HFFc6 (cell line): ENCODE measurements around the gene ASGR1. TPM values are rescaled to one million over a fixed set of nuclear protein-coding genes. Genes with fewer than 3 reads are reported as not detected.
"Not testable (repeated sequence)": the region's sequence is repeated elsewhere in the genome, so short reads cannot be mapped to it uniquely, and the experiment has no call there.

ENCODE experiments used
- DNase-seq: peaks from one replicate; pipeline ENCODE4 v3.0.0-alpha.2; 2018
- H3K27ac Mint-ChIP-seq: 2 replicates; pipeline ENCODE4 v1.8.0; 2020; ENCODE audit warnings: mild to moderate bottlenecking, mixed read lengths
- H3K27me3 Mint-ChIP-seq: 2 replicates; pipeline ENCODE4 v1.8.0; 2021; ENCODE audit warnings: mild to moderate bottlenecking, moderate library complexity, mixed read lengths; ENCODE audit not compliant: insufficient read depth
- H3K36me3 Mint-ChIP-seq: 2 replicates; pipeline ENCODE4 v1.8.0; 2021; ENCODE audit warnings: low read depth, mixed read lengths
- H3K4me1 Mint-ChIP-seq: 2 replicates; pipeline ENCODE4 v1.8.0; 2020; ENCODE audit warnings: low read depth, mixed read lengths
- H3K4me3 Mint-ChIP-seq: 2 replicates; pipeline ENCODE4 v1.8.0; 2020; ENCODE audit warnings: mild to moderate bottlenecking, moderate library complexity, mixed read lengths
- H3K9me3 Mint-ChIP-seq: 2 replicates; pipeline ENCODE4 v1.8.0; 2020; ENCODE audit warnings: mild to moderate bottlenecking, mixed read lengths
- total RNA-seq, 6 experiments: library from RNA; stranded (reverse); fragmentation: NEBNext Ultra II Directional; extraction: Animal tissue kit (Norgen Biotek cat#: 25700); gene quantifications; 2 replicates in 1 of 6; 3 replicates in 5 of 6; pipeline ENCODE4 v1.2.3, GENCODE V29; 2021
- TF ChIP-seq, protein P1 (sequence below): fragments of 200-600 bp; sonication (generic); IDR thresholded peaks from 2 replicates; pipeline ENCODE4 v1.5.0; 2021; ENCODE audit warnings: antibody characterized with exemption, mild to moderate bottlenecking

ASGR1 gene
- total RNA-seq, 6 experiments from 2014 or later, result 0.71 to 1.4 (median 0.83) TPM

DNA sequence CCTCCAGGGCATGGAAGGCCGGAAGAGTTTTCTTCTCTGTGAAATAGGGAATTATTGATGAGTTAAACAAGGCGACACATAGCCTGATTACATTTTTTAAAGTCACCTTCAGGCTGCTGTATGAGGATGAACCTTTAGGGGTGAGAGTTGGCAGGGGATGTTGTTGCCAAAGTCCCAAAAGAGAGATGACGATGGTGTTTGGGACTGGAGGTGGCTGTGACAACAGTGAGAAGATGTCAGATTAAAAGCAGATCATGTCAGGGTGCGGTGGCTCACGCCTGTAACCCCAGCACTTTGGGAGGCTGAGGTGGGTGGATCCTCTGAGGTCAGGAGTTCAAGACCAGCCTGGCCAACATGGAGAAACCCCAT is 47.8 kb downstream of the ASGR1 start:
- Mint-ChIP-seq H3K4me3 (no peak overlapping the region), H3K36me3 (no peaks in the 10 kb centered on the region), H3K27ac (no peak overlapping the region), H3K9me3 (no peaks in the 10 kb centered on the region), H3K27me3 (peaks cover 34% of the 10 kb centered on the region), H3K4me1 (no peaks in the 10 kb centered on the region; the same call in 1 of the 2 replicates)
- no peak for DNase-seq
- TF ChIP-seq, protein P1, sequence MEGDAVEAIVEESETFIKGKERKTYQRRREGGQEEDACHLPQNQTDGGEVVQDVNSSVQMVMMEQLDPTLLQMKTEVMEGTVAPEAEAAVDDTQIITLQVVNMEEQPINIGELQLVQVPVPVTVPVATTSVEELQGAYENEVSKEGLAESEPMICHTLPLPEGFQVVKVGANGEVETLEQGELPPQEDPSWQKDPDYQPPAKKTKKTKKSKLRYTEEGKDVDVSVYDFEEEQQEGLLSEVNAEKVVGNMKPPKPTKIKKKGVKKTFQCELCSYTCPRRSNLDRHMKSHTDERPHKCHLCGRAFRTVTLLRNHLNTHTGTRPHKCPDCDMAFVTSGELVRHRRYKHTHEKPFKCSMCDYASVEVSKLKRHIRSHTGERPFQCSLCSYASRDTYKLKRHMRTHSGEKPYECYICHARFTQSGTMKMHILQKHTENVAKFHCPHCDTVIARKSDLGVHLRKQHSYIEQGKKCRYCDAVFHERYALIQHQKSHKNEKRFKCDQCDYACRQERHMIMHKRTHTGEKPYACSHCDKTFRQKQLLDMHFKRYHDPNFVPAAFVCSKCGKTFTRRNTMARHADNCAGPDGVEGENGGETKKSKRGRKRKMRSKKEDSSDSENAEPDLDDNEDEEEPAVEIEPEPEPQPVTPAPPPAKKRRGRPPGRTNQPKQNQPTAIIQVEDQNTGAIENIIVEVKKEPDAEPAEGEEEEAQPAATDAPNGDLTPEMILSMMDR, result no peak

- Mint-ChIP-seq H3K27me3 (peaks cover 34% of the 10 kb centered on the region), H3K4me3 (no peak overlapping the region), H3K27ac (no peak overlapping the region), H3K36me3 (no peaks in the 10 kb centered on the region), H3K4me1 (no peaks in the 10 kb centered on the region; the same call in 1 of the 2 replicates), H3K9me3 (no peaks in the 10 kb centered on the region)
- DNase-seq, result no peak
- TF ChIP-seq, protein P1, result no peak
These were observed 48.3 kb downstream of the ASGR1 start for GRCh38 chr17:7130621-7131422.

- Mint-ChIP-seq H3K27me3 (peaks cover 38% of the 10 kb centered on the region), H3K9me3 (no peaks in the 10 kb centered on the region), H3K36me3 (no peaks in the 10 kb centered on the region), H3K27ac (no peak overlapping the region), H3K4me1 (no peaks in the 10 kb centered on the region; the same call in 1 of the 2 replicates), H3K4me3 (no peak overlapping the region)
- TF ChIP-seq, protein P1, result no peak
- no peak for DNase-seq
These were observed 49.9 kb downstream of the ASGR1 start for GRCh38 chr17:7129311-7129710.

DNA sequence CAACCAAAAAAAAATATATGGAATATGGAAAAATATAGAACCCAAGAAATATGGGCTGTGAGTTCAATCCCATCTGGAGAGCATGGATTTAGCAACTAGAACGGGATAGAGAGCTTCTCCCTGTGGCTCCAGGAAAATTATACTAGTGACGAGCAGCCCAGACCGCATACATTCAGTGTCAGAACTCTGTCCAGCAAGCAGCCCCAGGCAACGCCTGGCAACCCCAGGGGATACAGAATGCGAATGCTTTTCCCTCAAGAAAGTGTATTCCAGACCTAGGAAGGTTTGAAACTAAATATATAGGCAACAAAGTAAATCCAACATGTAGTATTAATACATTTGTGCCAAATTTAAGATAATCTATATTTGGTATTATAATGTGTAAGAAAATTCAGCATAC is 51.0 kb downstream of the ASGR1 start:
- H3K36me3 Mint-ChIP-seq, result no peaks in the 10 kb centered on the region
- no peak overlapping the region for H3K4me3 Mint-ChIP-seq
- H3K27me3 Mint-ChIP-seq, result peaks cover 41% of the 10 kb centered on the region
- H3K4me1 Mint-ChIP-seq, result no peaks in the 10 kb centered on the region
- H3K9me3 Mint-ChIP-seq, result no peaks in the 10 kb centered on the region
- H3K27ac Mint-ChIP-seq, result no peak overlapping the region
- DNase-seq, result no peak
- TF ChIP-seq, protein P1, result no peak

DNA sequence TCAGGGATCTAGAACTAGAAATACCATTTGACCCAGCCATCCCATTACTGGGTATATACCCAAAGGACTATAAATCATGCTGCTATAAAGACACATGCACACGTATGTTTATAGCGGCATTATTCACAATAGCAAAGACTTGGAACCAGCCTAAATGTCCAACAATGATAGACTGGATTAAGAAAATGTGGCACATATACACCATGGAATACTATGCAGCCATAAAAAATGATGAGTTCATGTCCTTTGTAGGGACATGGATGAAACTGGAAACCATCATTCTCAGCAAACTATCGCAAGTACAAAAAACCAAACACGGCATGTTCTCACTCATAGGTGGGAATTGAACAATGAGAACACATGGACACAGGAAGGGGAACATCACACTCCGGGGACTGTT is 51.7 kb downstream of the ASGR1 start:
- H3K4me1 Mint-ChIP-seq, DNase-seq, H3K9me3 Mint-ChIP-seq, H3K27ac Mint-ChIP-seq, H3K4me3 Mint-ChIP-seq, H3K36me3 Mint-ChIP-seq: not testable (repeated sequence)
- peaks cover 44% of the 10 kb centered on the region for H3K27me3 Mint-ChIP-seq

DNA sequence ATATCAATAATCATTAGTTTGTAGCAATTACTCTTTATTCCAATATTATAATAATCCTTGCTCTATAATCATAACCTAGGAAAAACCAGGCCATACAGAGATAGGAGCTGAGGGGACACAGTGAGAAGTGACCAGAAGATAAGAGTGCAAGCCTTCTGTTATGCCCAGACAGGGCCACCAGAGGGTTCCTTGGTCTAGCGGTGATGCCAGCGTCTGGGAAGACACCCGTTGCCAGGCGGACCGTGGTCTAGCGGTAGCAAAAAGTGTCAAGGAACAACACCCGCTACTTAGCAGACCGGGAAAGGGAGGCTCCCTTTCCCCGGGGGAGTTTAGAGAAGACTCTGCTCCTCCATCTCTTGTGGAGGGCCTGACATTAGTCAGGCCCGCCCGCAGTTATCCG is 52.8 kb downstream of the ASGR1 start:
- not testable (repeated sequence) for H3K9me3 Mint-ChIP-seq, DNase-seq, H3K36me3 Mint-ChIP-seq, H3K27ac Mint-ChIP-seq, H3K4me3 Mint-ChIP-seq, H3K4me1 Mint-ChIP-seq
- peaks cover 43% of the 10 kb centered on the region for H3K27me3 Mint-ChIP-seq
